IMR-90 (cell line): ENCODE measurements around the gene DEUP1. TPM values are rescaled to one million over a fixed set of nuclear protein-coding genes. Genes with fewer than 3 reads are reported as not detected.

ENCODE experiments used
- ATAC-seq: fragments of 200-7000 bp; cut with Tn5 transposase; 2 replicates; pipeline ENCODE4 v1.9.1; 2020; ENCODE audit warnings: low read depth, mild to moderate bottlenecking, moderate library complexity
- BruUV-seq: library from RNA; stranded (reverse); fragments of 400-500 nt; replicated peaks from 2 replicates; lab custom pipeline; 2021; lab: Mats Ljungman, UMichigan
- CTCF ChIA-PET: fragments of 300-600 bp; formaldehyde crosslinking; extraction: SDS; loops from one replicate; lab custom pipeline; 2021; ENCODE audit warnings: antibody characterized with exemption; lab: Yijun Ruan, JAX
- POLR2A ChIA-PET: fragments of 300-600 bp; sonication (Branson Sonifier 250); formaldehyde crosslinking; loops from one replicate; lab custom pipeline; 2022; ENCODE audit warnings: antibody characterized with exemption; ENCODE audit not compliant: unreplicated experiment; lab: Charles Lee
- DNase-seq: peaks from one replicate; pipeline ENCODE4 v3.0.0; 2013
- H2AFZ ChIP-seq: replicated peaks from 2 replicates; pipeline ENCODE3; 2013; ENCODE audit warnings: low read length, mild to moderate bottlenecking; ENCODE audit not compliant: poor library complexity
- H2AK5ac ChIP-seq: 2 replicates; pipeline ENCODE4 v1.6.1; 2013; ENCODE audit warnings: low read depth, low read length, inconsistent platforms
- H2AK9ac ChIP-seq: replicated peaks from 2 replicates; pipeline ENCODE3; 2013; ENCODE audit warnings: mild to moderate bottlenecking, low read depth, low read length, moderate library complexity; ENCODE audit not compliant: poor library complexity
- H2BK120ac ChIP-seq: 2 replicates; pipeline ENCODE4 v1.6.1; 2013; ENCODE audit warnings: low read depth, low read length, inconsistent platforms
- H2BK15ac ChIP-seq: 3 replicates; pipeline ENCODE4 v1.6.1; 2013; ENCODE audit warnings: low read depth, low read length, inconsistent platforms
- H2BK20ac ChIP-seq: 2 replicates; pipeline ENCODE4 v1.6.1; 2013; ENCODE audit warnings: low read depth, mild to moderate bottlenecking, inconsistent platforms, low read length, moderate library complexity
- H2BK5ac ChIP-seq: 2 replicates; pipeline ENCODE4 v1.6.1; 2013; ENCODE audit warnings: mild to moderate bottlenecking, low read depth, low read length, inconsistent platforms; ENCODE audit not compliant: poor library complexity, severe bottlenecking
- H3K14ac ChIP-seq: replicated peaks from 2 replicates; pipeline ENCODE4 v1.6.1; 2013; ENCODE audit warnings: low read depth, low read length, inconsistent platforms
- H3K18ac ChIP-seq: 2 replicates; pipeline ENCODE4 v1.6.1; 2013; ENCODE audit warnings: low read depth, low read length, control low read depth
- H3K23ac ChIP-seq: 2 replicates; pipeline ENCODE4 v1.6.1; 2013; ENCODE audit warnings: low read depth, low read length, inconsistent platforms
- H3K27ac ChIP-seq: 2 replicates; pipeline ENCODE4 v1.5.1; 2013; ENCODE audit warnings: mild to moderate bottlenecking, control low read depth, low read length; ENCODE audit not compliant: insufficient read depth
- H3K27me3 ChIP-seq: 2 replicates; pipeline ENCODE4 v1.6.1; 2013; ENCODE audit warnings: low read length; ENCODE audit not compliant: control insufficient read depth, insufficient read depth
- H3K36me3 ChIP-seq: 2 replicates; pipeline ENCODE4 v1.6.1; 2013; ENCODE audit warnings: low read length, mixed read lengths; ENCODE audit not compliant: control insufficient read depth, insufficient read depth
- H3K4ac ChIP-seq: 2 replicates; pipeline ENCODE4 v1.6.1; 2013; ENCODE audit warnings: low read depth, low read length, inconsistent platforms
- H3K4me1 ChIP-seq: 2 replicates; pipeline ENCODE4 v1.6.1; 2013; ENCODE audit warnings: low read length, mixed read lengths; ENCODE audit not compliant: control insufficient read depth, insufficient read depth
- H3K4me2 ChIP-seq: 2 replicates; pipeline ENCODE4 v1.6.1; 2013; ENCODE audit warnings: low read depth, mild to moderate bottlenecking, control low read depth, low read length, moderate library complexity
- H3K4me3 ChIP-seq: 2 replicates; pipeline ENCODE4 v1.5.1; 2013; ENCODE audit warnings: low read depth, mild to moderate bottlenecking, control low read depth, low read length, moderate library complexity; ENCODE audit not compliant: insufficient read depth
- H3K56ac ChIP-seq: 2 replicates; pipeline ENCODE4 v1.6.1; 2013; ENCODE audit warnings: low read length, inconsistent platforms; ENCODE audit not compliant: insufficient read depth; ENCODE audit errors: extremely low read depth
- H3K79me1 ChIP-seq, 2 experiments: 2 replicates each; pipeline ENCODE4 v1.6.1; 2013; ENCODE audit warnings: low read length in 2 of 2, inconsistent platforms in 1 of 2, low read depth in 1 of 2
- H3K9ac ChIP-seq: 2 replicates; pipeline ENCODE4 v1.6.1; 2013; ENCODE audit warnings: low read depth, low read length, control low read depth
- H3K9me1 ChIP-seq: 2 replicates; pipeline ENCODE4 v1.6.1; 2013; ENCODE audit warnings: low read length, inconsistent platforms; ENCODE audit not compliant: insufficient read depth
- H3K9me3 ChIP-seq: 2 replicates; pipeline ENCODE4 v1.6.1; 2013; ENCODE audit warnings: low read length; ENCODE audit not compliant: control insufficient read depth, insufficient read depth
- H4K20me1 ChIP-seq: 2 replicates; pipeline ENCODE4 v1.6.1; 2013; ENCODE audit warnings: low read length, inconsistent platforms; ENCODE audit not compliant: insufficient read depth
- H4K5ac ChIP-seq: 2 replicates; pipeline ENCODE4 v1.6.1; 2013; ENCODE audit warnings: mild to moderate bottlenecking, low read depth, low read length, control low read depth
- H4K8ac ChIP-seq, 2 experiments: 2 replicates each; pipeline ENCODE4 v1.6.1; 2013; ENCODE audit warnings: low read depth in 2 of 2, low read length in 2 of 2, control low read depth in 1 of 2, inconsistent platforms in 1 of 2
- H4K91ac ChIP-seq: 2 replicates; pipeline ENCODE4 v1.6.1; 2013; ENCODE audit warnings: low read depth, low read length, inconsistent platforms; ENCODE audit not compliant: insufficient read depth
- MAFK ChIP-seq: IDR thresholded peaks from 2 replicates; pipeline ENCODE4 v1.6.1; 2012; ENCODE audit warnings: low read depth, low read length, improper control_type of control experiment
- RAD21 ChIP-seq: IDR thresholded peaks from 2 replicates; pipeline ENCODE4 v1.6.1; 2012; ENCODE audit warnings: low read length, improper control_type of control experiment
- dilution Hi-C: fragments of 300-500 bp; cut with HindIII; formaldehyde crosslinking; loops from one replicate; pipeline ENCODE4 v1.14.3; 2018; ENCODE audit warnings: low sequenced_read_pairs; ENCODE audit not compliant: unreplicated experiment
- in situ Hi-C: fragments of 300-500 bp; cut with MboI; formaldehyde crosslinking; loops from 3 replicates; pipeline ENCODE4 v1.14.3; 2019; ENCODE audit warnings: low sequenced_read_pairs, inconsistent platforms, mixed read lengths
- intact Hi-C: fragments of 100-400 bp; cut with micrococcal nuclease; formaldehyde crosslinking; loops from 2 replicates; pipeline ENCODE4 v1.10.0; 2022
- polyA plus RNA-seq, 3 experiments: library from polyadenylated mRNA; depleted of rRNA; stranded (reverse); fragments of >200 nt; gene quantifications; 2 replicates each; pipeline ENCODE4 v1.2.3, GENCODE V29; 2012; ENCODE audit warnings: low replicate concordance in 1 of 3
- total RNA-seq: library from RNA; depleted of rRNA; stranded (reverse); fragments of >200 nt; gene quantifications from 2 replicates; pipeline ENCODE4 v1.2.3, GENCODE V29; 2012

Gene DEUP1
- total and polyA plus RNA-seq, 2 of the 4 experiments (the other 2 are of a cell fraction): not detected

DNA sequence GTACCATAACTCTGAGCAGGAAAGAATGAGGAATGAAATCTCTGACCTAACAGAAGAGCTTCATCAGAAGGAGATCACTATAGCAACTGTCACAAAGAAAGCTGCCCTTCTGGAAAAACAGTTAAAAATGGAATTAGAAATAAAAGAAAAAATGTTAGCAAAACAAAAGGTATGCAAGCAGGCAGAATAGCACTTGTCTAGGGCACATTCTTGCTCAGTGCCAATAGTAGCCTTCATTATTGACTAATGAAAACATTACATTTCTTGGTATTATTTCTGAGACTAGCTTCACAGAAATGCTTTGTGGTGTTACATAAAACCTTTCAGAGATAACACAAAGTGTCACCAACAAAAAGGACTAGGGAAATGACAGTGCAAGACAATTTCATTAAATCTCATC, 63.9 kb downstream of the DEUP1 start:
- TF ChIP-seq RAD21: no peak
- no peak for TF ChIP-seq MAFK
- Histone ChIP-seq H4K8ac (no peak overlapping the region), H3K36me3 (no peaks in the 10 kb centered on the region), H3K79me1 (no peaks in the 10 kb centered on the region), H3K9me1 (no peaks in the 10 kb centered on the region), H3K4me2 (no peak overlapping the region), H2AK5ac (no peak overlapping the region), H2BK120ac (no peak overlapping the region), H3K18ac (no peak overlapping the region), H3K27ac (no peak overlapping the region), H3K23ac (no peak overlapping the region), H3K4me1 (no peaks in the 10 kb centered on the region), H3K27me3 (no peaks in the 10 kb centered on the region), H3K14ac (no peak overlapping the region), H3K9ac (no peak overlapping the region), H2AFZ (no peak overlapping the region), H3K4ac (no peak overlapping the region), H4K20me1 (no peaks in the 10 kb centered on the region), H2BK5ac (no peak overlapping the region), H4K5ac (no peak overlapping the region), H2BK20ac (no peak overlapping the region), H4K91ac (no peak overlapping the region), H3K4me3 (no peak overlapping the region), H2AK9ac (no peak overlapping the region), H3K9me3 (no peaks in the 10 kb centered on the region), H3K56ac (no peak overlapping the region), H2BK15ac (no peak overlapping the region)
- intact Hi-C loops: no loop called here
- DNase-seq: no peak
- POLR2A ChIA-PET: no interaction called here
- CTCF ChIA-PET: no interaction called here
- no TSS peak for BruUV-seq
- no peak for ATAC-seq
- in situ Hi-C loops: no loop called here
- dilution Hi-C loops: no loop called here
